HepG2 (cell line): ENCODE measurements around the gene YKT6. TPM values are rescaled to one million over a fixed set of nuclear protein-coding genes. Genes with fewer than 3 reads are reported as not detected.

ENCODE experiments used
- ATAC-seq: fragments of 200-7000 bp; cut with Tn5 transposase; 3 replicates; pipeline ENCODE4 v1.9.1; 2020; ENCODE audit warnings: mild to moderate bottlenecking, moderate library complexity
- BruUV-seq: library from RNA; stranded (reverse); fragments of 400-500 nt; replicated peaks from 2 replicates; lab custom pipeline; 2021; lab: Mats Ljungman, UMichigan
- CTCF ChIA-PET: fragments of 300-600 bp; formaldehyde crosslinking; extraction: SDS; loops from one replicate; lab custom pipeline; 2021; ENCODE audit warnings: low total read pairs, inconsistent platforms, low intra/inter-chr PET ratio; lab: Yijun Ruan, JAX
- POLR2A ChIA-PET: fragments of 350-600 bp; sonication (Branson Sonifier 250); formaldehyde crosslinking; loops from one replicate; lab custom pipeline; 2020; ENCODE audit warnings: antibody characterized with exemption, inconsistent platforms; lab: Yijun Ruan, JAX
- DNase-seq: peaks from one replicate; pipeline ENCODE4 v3.0.0-alpha.2; 2015; ENCODE audit warnings: low spot score
- FAIRE-seq: peaks from 3 replicates; lab custom pipeline; 2011; peaks lifted over from hg19 to GRCh38; lab: Jason Lieb, UNC
- H2AFZ ChIP-seq: one replicate; pipeline ENCODE4 v1.6.1; 2011; ENCODE audit warnings: low read length, inconsistent platforms
- H3K27ac ChIP-seq: fragments of 300-600 bp; 3 replicates; pipeline ENCODE4 v1.8.0; 2011; ENCODE audit warnings: mixed run types, mild to moderate bottlenecking, mixed read lengths, low read length, inconsistent platforms; ENCODE audit not compliant: insufficient read depth; ENCODE audit errors: extremely low read length
- H3K27me3 ChIP-seq, 2 experiments: fragments of 200-600 bp in 1 of 2; 2 replicates in 1 of 2; 3 replicates in 1 of 2; pipeline versions ENCODE4 v1.6.0 to v1.8.0; 2011; ENCODE audit warnings: low read length in 2 of 2, mild to moderate bottlenecking in 2 of 2, moderate library complexity in 2 of 2, inconsistent platforms in 1 of 2; ENCODE audit not compliant: insufficient read depth in 2 of 2, control insufficient read depth in 1 of 2
- H3K36me3 ChIP-seq, 2 experiments: fragments of 200-600 bp in 1 of 2; replicated peaks in 1 of 2; 2 replicates in 1 of 2; 3 replicates in 1 of 2; pipeline versions ENCODE4 v1.5.1 to v1.8.0; 2011; ENCODE audit warnings: low read length in 2 of 2, inconsistent platforms in 1 of 2; ENCODE audit not compliant: insufficient read depth in 2 of 2, control insufficient read depth in 1 of 2
- H3K4me1 ChIP-seq: 2 replicates; pipeline ENCODE4 v1.5.1; 2012; ENCODE audit warnings: low read length, inconsistent platforms; ENCODE audit not compliant: insufficient read depth
- H3K4me2 ChIP-seq: 2 replicates; pipeline ENCODE4 v1.6.0; 2011; ENCODE audit warnings: low read depth, low read length, inconsistent platforms
- H3K4me3 ChIP-seq, 3 experiments: fragments of 200-600 bp in 1 of 3; sonication (generic), shearing (Covaris generic) in 1 of 3; replicated peaks in 1 of 3; 2 replicates each; pipeline ENCODE4 v1.5.1; 2011 to 2016; ENCODE audit warnings: low read length in 3 of 3, inconsistent platforms in 2 of 3, low read depth in 2 of 3, mild to moderate bottlenecking in 2 of 3, control low read depth in 1 of 3, mixed read lengths in 1 of 3; ENCODE audit not compliant: insufficient read depth in 1 of 3
- H3K79me2 ChIP-seq: one replicate; pipeline ENCODE4 v1.6.1; 2011; ENCODE audit warnings: low read length, inconsistent platforms; ENCODE audit not compliant: insufficient read depth
- H3K9ac ChIP-seq: 2 replicates; pipeline ENCODE4 v1.6.0; 2011; ENCODE audit warnings: mild to moderate bottlenecking, low read depth, low read length, inconsistent platforms; ENCODE audit not compliant: insufficient read depth
- H3K9me3 ChIP-seq: 2 replicates; pipeline ENCODE4 v1.5.1; 2012; ENCODE audit warnings: mild to moderate bottlenecking, low read length
- H4K20me1 ChIP-seq: 2 replicates; pipeline ENCODE4 v1.6.0; 2011; ENCODE audit warnings: inconsistent platforms, mild to moderate bottlenecking, low read length, moderate library complexity; ENCODE audit not compliant: insufficient read depth
- CREM ChIP-seq, 2 experiments: sonication (generic) in 1 of 2; formaldehyde crosslinking in 1 of 2; IDR thresholded peaks; 2 replicates each; pipeline versions ENCODE4 v1.4.0 to v1.6.1; 2016 to 2020; ENCODE audit warnings: antibody characterized with exemption in 1 of 2, mild to moderate bottlenecking in 1 of 2, missing genetic modification reagents in 1 of 2
- SATB2 ChIP-seq: sonication (generic); formaldehyde crosslinking; IDR thresholded peaks from 2 replicates; pipeline ENCODE4 v1.5.0; 2020; ENCODE audit warnings: missing genetic modification reagents
- ZNF225 ChIP-seq: sonication (generic); formaldehyde crosslinking; IDR thresholded peaks from 2 replicates; pipeline ENCODE4 v1.4.0; 2020; ENCODE audit warnings: mild to moderate bottlenecking, missing genetic modification reagents
- ZNF460 ChIP-seq: sonication (generic); formaldehyde crosslinking; IDR thresholded peaks from 2 replicates; pipeline ENCODE4 v1.5.1; 2020; ENCODE audit warnings: missing genetic modification reagents, mild to moderate bottlenecking, borderline replicate concordance
- WGBS: methylation state at CpG from one replicate; pipeline ENCODE4 v1.1.6; 2017; ENCODE audit warnings: low lambda C conversion rate; 5-methylcytosine and 5-hydroxymethylcytosine counted together
- in situ Hi-C: cut with HindIII; loops from 2 replicates; pipeline ENCODE4 v1.10.0; 2017; ENCODE audit warnings: low pct_unique_long_range_greater_than_20kb; ENCODE audit not compliant: extremely low pct_ligation_motif_present
- intact Hi-C: fragments of 100-400 bp; cut with micrococcal nuclease; formaldehyde crosslinking; loops from one replicate; pipeline ENCODE4 v1.10.0; 2022; ENCODE audit not compliant: unreplicated experiment
- polyA plus RNA-seq, 8 experiments: library from polyadenylated mRNA; depleted of rRNA in 3 of 8; stranded (reverse) in 7 of 8; unstranded in 1 of 8; fragments of >200 nt; fragmentation: Illumina TruSeq in 4 of 8; extraction: Trizol in 4 of 8; gene quantifications; 2 replicates each; pipeline versions ENCODE4 v1.2.1 to v1.2.3, GENCODE V29; 2011 to 2016; ENCODE audit warnings: low read depth in 4 of 8, missing spikeins in 1 of 8, mixed read lengths in 1 of 8; ENCODE audit not compliant: insufficient read depth in 1 of 8
- total RNA-seq, 5 experiments: library from RNA; depleted of rRNA; stranded (reverse); fragments of >200 nt; fragmentation: Illumina TruSeq; extraction: Trizol; gene quantifications; 2 replicates each; pipeline ENCODE4 v1.2.3, GENCODE V29; 2016; ENCODE audit warnings: low read depth in 1 of 5
- TF ChIP-seq, protein P1 (sequence below): sonication (generic); formaldehyde crosslinking; IDR thresholded peaks from 2 replicates; pipeline ENCODE4 v1.4.0; 2020; ENCODE audit warnings: missing genetic modification reagents, borderline replicate concordance
- TF ChIP-seq, protein P2 (sequence below), 2 experiments: sonication (generic) in 1 of 2; formaldehyde crosslinking in 1 of 2; IDR thresholded peaks; 2 replicates each; pipeline versions ENCODE4 v1.4.0 to v1.6.1; 2018 to 2020; ENCODE audit warnings: missing genetic modification reagents in 2 of 2, borderline replicate concordance in 1 of 2, low read depth in 1 of 2, mild to moderate bottlenecking in 1 of 2, missing biosample characterization in 1 of 2
- TF ChIP-seq, protein P3 (sequence below): sonication (generic); formaldehyde crosslinking; IDR thresholded peaks from 2 replicates; pipeline ENCODE4 v1.8.0; 2022; ENCODE audit warnings: low read depth, missing genetic modification reagents
- TF ChIP-seq, protein P4 (sequence below): sonication (generic); formaldehyde crosslinking; IDR thresholded peaks from 2 replicates; pipeline ENCODE4 v1.5.0; 2020; ENCODE audit warnings: missing genetic modification reagents
- TF ChIP-seq, protein P5 (sequence below): sonication (generic); formaldehyde crosslinking; IDR thresholded peaks from 2 replicates; pipeline ENCODE4 v1.4.0; 2020; ENCODE audit warnings: missing genetic modification reagents

Gene YKT6
- total and polyA plus RNA-seq, 2 of the 13 experiments (the other 11 are each of a cell fraction or from before 2014, with no cell fraction given): 52.2 to 60.3 TPM

DNA sequence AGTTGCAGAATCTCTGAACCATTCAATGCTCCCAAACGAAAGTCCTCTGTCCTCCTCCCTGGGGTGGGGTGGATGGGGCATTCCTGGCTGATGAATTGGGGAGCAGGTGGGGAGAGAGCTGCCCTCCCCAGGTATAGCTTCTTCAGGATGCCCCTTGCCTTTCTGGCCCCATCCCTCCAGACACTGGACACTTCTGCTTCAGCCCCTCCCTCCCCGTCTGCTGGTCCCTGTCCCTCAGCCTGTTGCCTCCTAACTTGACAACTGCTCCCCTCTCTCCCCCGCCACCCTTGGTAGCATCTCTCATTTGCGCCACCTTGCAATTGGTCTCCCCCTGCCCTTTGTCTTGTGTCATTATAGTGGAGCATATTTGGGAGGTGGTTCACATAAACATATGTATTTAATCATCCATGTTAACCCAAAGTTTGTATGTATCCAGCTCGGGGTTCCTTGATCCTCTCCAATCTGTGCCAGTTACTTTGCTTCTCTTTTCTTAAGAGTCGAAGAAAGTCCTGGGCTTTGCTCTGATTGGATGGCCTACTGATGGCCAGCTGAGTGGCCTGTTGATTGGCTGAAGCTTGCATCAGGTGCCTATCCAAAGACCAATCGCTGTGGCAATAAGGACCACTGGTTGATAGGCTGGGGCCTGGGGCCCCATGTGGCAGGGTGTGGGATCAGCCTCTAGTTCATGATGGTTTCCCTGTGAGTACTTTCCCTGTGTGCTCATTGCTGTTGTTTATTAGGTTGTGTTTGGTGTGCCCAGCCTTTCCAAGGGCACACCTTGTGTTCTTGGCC lies 7.6 kb upstream of the YKT6 start (continued):
- TF ChIP-seq, protein P1, sequence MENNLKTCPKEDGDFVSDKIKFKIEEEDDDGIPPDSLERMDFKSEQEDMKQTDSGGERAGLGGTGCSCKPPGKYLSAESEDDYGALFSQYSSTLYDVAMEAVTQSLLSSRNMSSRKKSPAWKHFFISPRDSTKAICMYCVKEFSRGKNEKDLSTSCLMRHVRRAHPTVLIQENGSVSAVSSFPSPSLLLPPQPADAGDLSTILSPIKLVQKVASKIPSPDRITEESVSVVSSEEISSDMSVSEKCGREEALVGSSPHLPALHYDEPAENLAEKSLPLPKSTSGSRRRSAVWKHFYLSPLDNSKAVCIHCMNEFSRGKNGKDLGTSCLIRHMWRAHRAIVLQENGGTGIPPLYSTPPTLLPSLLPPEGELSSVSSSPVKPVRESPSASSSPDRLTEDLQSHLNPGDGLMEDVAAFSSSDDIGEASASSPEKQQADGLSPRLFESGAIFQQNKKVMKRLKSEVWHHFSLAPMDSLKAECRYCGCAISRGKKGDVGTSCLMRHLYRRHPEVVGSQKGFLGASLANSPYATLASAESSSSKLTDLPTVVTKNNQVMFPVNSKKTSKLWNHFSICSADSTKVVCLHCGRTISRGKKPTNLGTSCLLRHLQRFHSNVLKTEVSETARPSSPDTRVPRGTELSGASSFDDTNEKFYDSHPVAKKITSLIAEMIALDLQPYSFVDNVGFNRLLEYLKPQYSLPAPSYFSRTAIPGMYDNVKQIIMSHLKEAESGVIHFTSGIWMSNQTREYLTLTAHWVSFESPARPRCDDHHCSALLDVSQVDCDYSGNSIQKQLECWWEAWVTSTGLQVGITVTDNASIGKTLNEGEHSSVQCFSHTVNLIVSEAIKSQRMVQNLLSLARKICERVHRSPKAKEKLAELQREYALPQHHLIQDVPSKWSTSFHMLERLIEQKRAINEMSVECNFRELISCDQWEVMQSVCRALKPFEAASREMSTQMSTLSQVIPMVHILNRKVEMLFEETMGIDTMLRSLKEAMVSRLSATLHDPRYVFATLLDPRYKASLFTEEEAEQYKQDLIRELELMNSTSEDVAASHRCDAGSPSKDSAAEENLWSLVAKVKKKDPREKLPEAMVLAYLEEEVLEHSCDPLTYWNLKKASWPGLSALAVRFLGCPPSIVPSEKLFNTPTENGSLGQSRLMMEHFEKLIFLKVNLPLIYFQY (CRISPR knock-in tag): no peak

DNA sequence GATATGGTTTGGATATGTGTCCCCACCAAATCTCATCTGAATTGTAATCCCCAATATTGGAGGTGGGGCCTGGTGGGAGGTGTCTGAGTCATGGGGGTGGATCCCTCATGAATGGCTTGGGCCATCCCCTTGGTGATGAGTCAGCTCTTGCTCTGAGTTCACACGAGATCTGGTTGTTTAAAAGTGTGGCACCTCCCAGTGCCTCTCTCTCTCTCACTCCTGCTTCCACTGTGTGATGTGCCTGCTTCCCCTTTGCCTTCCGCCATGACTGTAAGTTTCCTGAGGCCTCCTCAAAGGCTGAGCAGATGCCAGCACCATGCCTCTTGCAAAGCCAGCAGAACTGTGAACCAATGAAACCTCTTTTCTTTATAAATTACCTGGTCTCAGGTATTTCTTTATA lies 6.7 kb upstream of the YKT6 start:
- CTCF ChIA-PET: no interaction called here
- in situ Hi-C loops (no loop called here), intact Hi-C loops (loop anchor here (10.0 kb wide), 1 partner anchor 59 kb away; no protein-coding TSS in a partner anchor)
- Histone ChIP-seq H3K27me3 (peaks cover 0 to 9% of the 10 kb centered on the region in 2 experiments; a peak in 1 of 5 replicates), H3K36me3 (no peaks in the 10 kb centered on the region), H4K20me1 (no peaks in the 10 kb centered on the region), H3K4me1 (no peaks in the 10 kb centered on the region), H3K9me3 (no peaks in the 10 kb centered on the region), H3K9ac (no peak overlapping the region), H3K79me2 (no peaks in the 10 kb centered on the region), H3K27ac (no peak overlapping the region), H3K4me2 (no peak overlapping the region), H3K4me3 (no peak overlapping the region), H2AFZ (no peak overlapping the region)
- POLR2A ChIA-PET: no interaction called here
- FAIRE-seq (no peak), DNase-seq (no peak), ATAC-seq (no peak)
- 23% methylated on average over 2 of the region's 2 CpGs for WGBS
- BruUV-seq: no TSS peak
- TF ChIP-seq, protein P2, sequence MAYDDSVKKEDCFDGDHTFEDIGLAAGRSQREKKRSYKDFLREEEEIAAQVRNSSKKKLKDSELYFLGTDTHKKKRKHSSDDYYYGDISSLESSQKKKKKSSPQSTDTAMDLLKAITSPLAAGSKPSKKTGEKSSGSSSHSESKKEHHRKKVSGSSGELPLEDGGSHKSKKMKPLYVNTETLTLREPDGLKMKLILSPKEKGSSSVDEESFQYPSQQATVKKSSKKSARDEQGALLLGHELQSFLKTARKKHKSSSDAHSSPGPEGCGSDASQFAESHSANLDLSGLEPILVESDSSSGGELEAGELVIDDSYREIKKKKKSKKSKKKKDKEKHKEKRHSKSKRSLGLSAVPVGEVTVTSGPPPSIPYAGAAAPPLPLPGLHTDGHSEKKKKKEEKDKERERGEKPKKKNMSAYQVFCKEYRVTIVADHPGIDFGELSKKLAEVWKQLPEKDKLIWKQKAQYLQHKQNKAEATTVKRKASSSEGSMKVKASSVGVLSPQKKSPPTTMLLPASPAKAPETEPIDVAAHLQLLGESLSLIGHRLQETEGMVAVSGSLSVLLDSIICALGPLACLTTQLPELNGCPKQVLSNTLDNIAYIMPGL (CRISPR knock-in tag; IDR thresholded peaks at IDR 0.05; ENCODE audit: borderline replicate concordance in 1 of 2, low read depth in 1 of 2): no peak
- TF ChIP-seq SATB2 (CRISPR knock-in tag) (no peak), CREM (IDR thresholded peaks at IDR 0.05) (no peak), CREM (CRISPR knock-in tag; IDR thresholded peaks at IDR 0.05) (no peak), ZNF225 (no peak), ZNF460 (CRISPR knock-in tag) (no peak)
- TF ChIP-seq, protein P3, sequence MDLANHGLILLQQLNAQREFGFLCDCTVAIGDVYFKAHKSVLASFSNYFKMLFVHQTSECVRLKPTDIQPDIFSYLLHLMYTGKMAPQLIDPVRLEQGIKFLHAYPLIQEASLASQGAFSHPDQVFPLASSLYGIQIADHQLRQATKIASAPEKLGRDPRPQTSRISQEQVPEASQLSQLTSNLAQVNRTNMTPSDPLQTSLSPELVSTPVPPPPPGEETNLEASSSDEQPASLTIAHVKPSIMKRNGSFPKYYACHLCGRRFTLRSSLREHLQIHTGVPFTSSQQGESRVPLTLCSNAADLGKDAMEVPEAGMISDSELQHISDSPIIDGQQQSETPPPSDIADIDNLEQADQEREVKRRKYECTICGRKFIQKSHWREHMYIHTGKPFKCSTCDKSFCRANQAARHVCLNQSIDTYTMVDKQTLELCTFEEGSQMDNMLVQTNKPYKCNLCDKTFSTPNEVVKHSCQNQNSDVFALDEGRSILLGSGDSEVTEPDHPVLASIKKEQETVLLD: no peak
- TF ChIP-seq, protein P4, sequence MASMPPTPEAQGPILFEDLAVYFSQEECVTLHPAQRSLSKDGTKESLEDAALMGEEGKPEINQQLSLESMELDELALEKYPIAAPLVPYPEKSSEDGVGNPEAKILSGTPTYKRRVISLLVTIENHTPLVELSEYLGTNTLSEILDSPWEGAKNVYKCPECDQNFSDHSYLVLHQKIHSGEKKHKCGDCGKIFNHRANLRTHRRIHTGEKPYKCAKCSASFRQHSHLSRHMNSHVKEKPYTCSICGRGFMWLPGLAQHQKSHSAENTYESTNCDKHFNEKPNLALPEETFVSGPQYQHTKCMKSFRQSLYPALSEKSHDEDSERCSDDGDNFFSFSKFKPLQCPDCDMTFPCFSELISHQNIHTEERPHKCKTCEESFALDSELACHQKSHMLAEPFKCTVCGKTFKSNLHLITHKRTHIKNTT (CRISPR knock-in tag): no peak
- TF ChIP-seq, protein P5, sequence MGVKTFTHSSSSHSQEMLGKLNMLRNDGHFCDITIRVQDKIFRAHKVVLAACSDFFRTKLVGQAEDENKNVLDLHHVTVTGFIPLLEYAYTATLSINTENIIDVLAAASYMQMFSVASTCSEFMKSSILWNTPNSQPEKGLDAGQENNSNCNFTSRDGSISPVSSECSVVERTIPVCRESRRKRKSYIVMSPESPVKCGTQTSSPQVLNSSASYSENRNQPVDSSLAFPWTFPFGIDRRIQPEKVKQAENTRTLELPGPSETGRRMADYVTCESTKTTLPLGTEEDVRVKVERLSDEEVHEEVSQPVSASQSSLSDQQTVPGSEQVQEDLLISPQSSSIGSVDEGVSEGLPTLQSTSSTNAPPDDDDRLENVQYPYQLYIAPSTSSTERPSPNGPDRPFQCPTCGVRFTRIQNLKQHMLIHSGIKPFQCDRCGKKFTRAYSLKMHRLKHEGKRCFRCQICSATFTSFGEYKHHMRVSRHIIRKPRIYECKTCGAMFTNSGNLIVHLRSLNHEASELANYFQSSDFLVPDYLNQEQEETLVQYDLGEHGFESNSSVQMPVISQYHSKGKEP (CRISPR knock-in tag): no peak
